HG03103 (cell line): ENCODE data around the gene INPP5A.

Source experiments
- ATAC-seq: cut with Tn5 transposase; IDR thresholded peaks from one replicate; pipeline ENCODE4 v1.9.1; 2021; ENCODE audit warnings: low read depth; ENCODE audit not compliant: unreplicated experiment

Gene INPP5A

DNA sequence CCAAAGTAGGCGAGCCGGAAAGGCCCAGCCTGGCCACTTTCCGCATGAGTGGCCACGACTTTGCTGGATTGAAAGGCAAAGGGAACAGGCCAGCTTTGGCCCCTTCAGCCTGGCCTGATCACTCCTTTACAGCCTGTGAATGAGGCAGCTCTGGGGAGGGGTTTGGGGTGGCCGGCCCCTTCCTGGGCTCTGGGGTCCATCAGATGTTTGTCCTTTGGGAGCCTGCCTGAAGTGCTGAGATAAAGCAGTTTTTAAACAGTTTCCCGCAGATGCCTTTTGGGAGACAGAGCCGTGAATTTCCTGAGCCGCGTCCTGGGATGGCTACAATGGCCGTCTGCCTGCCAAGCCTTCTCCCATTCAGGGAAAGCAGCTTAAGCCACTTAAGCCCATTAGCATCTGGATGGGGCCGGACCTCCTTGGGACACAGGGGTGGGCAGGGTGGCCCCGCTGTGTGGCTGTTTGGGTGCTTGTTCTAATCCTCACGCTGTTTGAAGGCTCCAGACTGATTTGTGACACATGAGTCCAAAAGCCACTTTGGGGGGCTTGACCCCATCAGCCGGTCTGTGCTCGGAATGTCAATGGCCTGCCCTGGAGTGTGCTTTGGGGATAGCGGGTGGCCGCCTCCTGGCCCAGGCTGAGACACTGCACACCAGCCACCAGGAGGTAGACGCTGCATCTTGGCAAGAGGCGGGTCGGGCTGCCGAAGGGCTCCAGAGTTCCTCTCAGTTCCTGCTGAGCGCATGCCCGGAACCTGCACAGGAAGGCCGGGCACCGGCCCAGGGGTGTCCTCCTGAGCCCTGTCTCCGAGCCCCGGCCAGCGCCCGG is 209.4 kb downstream of the INPP5A start:
- no peak for ATAC-seq

GRCh38 chr10:132748135-132748534 is 210.5 kb downstream of the INPP5A start:
- ATAC-seq: no peak

DNA sequence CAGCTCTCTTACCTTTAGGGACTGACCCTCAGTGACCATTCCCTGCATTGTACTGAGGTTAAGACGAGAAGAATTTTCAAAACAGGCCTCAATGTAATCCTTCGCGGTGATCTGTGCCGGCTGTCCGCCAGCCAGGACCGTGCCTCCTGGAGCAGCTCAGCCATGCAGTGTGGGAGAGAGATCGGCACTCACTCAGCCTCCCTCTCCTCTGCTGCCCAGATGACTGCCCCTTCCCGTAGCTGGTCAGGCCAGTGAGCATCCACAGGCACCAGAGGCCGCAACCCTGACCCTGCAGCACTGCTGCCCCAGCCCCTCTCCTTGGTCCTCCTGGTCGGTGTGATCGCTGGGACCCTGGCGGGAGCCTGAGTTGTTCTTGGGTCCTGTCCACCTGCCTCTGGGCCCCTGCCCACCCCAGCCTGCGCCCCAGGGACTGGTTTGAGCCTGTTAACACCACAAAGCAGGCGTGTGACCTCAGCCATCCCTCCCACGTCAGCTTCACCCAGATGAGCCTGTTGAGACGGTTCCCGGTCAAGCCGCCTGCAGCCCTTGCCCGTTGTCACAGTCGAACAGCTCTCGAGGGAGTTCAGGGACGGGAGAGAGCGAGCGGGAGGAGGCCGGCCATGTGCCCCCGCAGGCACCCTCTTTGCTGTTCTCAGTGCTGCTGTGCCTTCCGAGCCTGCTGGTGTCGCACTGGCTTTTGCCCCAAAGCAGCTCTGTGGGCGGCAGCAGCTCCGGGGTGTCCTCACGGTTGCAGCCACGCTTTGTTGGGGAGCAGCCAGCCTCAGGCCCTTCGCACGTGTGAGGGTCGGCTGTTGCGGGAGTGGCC is 211.2 kb downstream of the INPP5A start:
- no peak for ATAC-seq

- no peak for ATAC-seq
These were observed 211.8 kb downstream of the INPP5A start for GRCh38 chr10:132749371-132749795.

DNA sequence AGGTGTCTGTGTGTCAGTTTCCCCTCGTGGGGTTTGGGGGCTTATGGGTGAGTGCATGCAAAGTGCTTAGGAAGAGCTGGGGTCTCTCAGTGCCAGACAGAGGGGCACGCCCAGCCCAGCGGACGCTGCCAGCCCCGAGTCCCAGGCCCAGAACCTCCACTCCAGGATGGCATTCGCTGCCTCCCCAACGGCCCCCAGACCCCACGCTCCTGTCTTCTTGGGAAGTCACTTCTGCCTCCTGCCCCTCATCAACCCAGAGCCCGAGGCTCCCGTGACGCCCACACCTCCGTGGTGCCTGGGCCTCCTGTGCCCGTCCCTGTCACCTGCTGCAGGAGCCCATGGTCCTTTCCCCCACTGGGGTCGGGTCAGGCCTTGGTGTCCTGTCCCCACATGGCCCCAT is 213.3 kb downstream of the INPP5A start:
- ATAC-seq: no peak

DNA sequence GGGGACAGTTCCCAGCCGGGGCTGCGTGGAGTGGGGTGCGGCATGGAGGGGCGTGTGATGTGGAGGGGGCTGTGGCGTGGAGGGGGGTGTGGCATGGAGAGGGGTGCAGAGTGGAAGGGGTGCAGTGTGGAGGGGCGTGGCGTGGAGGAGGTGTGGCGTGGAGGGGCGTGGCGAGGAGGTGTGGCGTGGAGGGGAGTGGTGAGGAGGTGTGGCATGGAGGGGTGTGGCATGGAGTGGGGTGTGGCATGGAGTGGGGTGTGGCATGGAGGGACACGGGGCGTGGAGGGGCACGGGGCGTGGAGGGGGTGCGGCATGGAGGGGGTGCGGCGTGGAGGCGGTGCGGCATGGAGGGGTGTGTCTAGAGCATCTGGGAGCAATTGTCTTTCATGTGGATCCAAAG is 214.8 kb downstream of the INPP5A start:
- no peak for ATAC-seq

DNA sequence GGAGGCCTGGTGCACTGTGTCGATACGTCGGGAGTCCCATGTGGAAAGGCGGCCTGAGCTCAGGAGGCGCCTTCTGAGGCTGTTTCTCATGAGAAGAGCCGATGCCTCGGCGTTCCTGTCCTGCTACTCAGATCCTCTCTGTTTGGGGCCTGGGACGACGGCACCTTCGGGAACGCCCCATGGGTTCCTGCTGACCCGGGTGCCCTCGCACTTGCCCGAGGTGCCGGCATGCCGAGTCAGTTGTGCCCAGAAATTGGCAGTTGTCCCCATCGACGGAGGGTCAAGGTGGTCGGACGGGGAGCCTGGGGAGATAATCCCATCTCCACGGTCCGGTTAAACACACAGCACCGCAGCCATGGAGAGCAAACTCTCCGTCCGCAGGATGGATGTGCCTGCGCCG is 215.4 kb downstream of the INPP5A start:
- ATAC-seq: no peak

GRCh38 chr10:132753596-132753995 is 216.0 kb downstream of the INPP5A start:
- ATAC-seq: no peak

- ATAC-seq: no peak
These were observed 216.5 kb downstream of the INPP5A start for GRCh38 chr10:132754071-132754470.

DNA sequence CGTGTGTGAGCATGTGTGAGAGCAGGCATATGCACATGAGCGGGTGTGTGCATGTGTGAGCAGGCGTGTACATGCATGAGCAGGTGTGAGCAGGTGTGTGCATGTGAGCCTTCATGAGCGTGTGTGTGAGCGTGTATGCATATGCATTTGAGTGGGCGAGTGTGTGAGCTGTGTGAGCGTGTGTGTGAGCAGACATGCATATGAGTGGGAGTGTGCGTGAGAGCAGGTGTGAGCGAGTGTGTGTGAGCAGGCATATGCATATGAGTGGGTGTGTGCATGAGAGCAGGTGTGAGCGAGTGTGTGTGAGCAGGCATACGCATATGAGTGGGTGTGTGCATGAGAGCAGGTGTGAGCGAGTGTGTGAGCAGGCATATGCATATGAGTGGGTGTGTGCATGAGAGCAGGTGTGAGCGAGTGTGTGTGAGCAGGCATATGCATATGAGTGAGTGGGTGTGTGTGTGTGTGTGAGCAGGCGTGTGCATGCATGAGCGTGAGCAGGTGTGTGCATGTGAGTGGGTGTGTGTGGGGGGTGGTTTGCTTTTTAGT is 217.7 kb downstream of the INPP5A start:
- no peak for ATAC-seq

- ATAC-seq: no peak
These were observed 219.0 kb downstream of the INPP5A start for GRCh38 chr10:132756591-132756990.

DNA sequence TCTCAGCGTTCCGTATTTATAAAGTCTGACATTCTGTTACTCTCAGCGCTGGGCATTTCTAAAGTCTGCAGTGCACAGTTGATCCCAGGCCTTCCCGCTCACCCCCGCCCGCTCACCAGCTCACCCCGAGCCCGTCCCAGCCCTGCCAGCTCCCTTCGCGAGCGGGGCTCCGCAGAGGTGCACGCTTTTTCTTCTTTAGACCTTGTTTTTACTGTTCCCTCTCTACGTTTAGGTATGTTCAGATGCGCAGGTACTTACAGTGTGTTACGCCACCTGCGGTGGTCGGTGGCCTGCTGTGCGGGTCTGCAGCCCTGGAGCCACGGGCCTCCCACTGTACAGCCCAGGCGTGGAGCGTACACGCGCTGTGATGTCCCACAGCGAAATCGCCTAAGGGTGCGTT is 219.6 kb downstream of the INPP5A start:
- no peak for ATAC-seq

- no peak for ATAC-seq
These were observed 221.3 kb downstream of the INPP5A start for GRCh38 chr10:132758865-132759264.

GRCh38 chr10:132761395-132762060 is 223.9 kb downstream of the INPP5A start:
- no peak for ATAC-seq

- no peak for ATAC-seq
These were observed 224.7 kb downstream of the INPP5A start for GRCh38 chr10:132762267-132762666.

DNA sequence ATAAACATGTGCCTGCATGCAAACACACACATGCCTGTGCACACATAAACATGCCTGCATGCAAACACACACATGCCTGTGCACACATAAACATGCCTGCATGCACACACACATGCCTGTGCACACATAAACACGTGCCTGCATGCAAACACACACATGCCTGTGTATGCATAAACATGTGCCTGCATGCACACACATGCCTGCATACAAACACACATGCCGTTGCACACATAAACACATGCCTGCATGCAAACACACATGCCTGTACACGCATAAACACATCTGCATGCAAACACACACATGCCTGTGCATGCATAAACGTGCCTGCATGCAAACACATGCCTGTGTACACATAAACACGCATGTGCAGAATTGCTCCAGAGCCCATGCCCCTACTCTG is 226.0 kb downstream of the INPP5A start:
- no peak for ATAC-seq

GRCh38 chr10:132764108-132764507 is 226.5 kb downstream of the INPP5A start:
- ATAC-seq: no peak

DNA sequence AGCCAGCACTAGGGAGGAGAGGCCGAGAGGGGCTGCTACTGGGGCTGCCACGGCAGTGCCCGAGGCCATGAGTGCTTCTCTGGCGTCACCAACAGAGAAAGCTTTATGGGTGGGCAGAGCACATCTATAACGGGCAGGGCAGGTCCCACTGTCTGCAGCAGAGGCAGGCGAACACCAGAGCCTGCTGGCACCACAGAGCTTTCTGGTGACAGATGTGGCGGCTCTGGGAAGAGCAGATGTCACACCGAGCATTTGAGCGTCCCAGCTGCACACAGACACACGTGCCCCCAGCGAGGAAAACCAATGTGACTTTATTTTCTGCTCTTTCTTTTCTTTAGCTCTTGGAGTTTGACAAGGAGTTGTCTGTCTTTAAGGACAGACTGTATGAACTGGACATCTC is 227.8 kb downstream of the INPP5A start:
- no peak for ATAC-seq

DNA sequence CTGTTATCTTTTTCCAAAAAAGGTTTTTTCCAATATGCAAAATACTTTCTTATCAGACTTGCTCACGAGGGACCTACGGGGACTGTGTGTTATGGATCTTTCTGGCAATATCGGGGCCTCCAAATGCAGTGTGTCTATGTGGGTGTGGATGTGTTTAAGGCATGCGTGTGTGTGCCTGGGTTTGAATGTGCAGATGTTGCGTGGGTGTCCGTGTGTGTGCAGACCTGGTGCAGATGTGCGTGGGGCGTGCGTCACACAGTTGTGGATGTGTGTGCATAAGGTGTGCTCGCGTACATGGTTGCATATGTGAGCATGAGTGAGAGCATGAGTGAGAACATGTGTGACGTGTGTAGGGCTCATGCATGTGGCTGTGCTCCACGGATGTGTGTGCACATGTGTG is 228.7 kb downstream of the INPP5A start:
- no peak for ATAC-seq

GRCh38 chr10:132768346-132769248 is 231.0 kb downstream of the INPP5A start:
- ATAC-seq: no peak
